Gastroesophageal sphincter (tissue), 3 donors: Measurements from ENCODE around the gene KLK6.
"Not testable (repeated sequence)": the region's sequence is repeated elsewhere in the genome, so short reads cannot be mapped to it uniquely, and the experiment has no call there.

ENCODE experiments used
- CTCF ChIP-seq, 4 experiments: fragments of 200-600 bp in 2 of 4; fragments of 450-650 bp in 2 of 4; sonication (generic) in 1 of 4; IDR thresholded peaks; one replicate each; pipeline ENCODE4 v1.5.1; 2017 to 2019; ENCODE audit warnings: antibody characterized with exemption in 4 of 4, mild to moderate bottlenecking in 2 of 4, moderate library complexity in 2 of 4
- EP300 ChIP-seq: sonication (generic); formaldehyde crosslinking; IDR thresholded peaks from one replicate; pipeline ENCODE4 v1.6.1; 2017; ENCODE audit warnings: antibody characterized with exemption, mild to moderate bottlenecking
- POLR2A ChIP-seq, 2 donors: fragments of 450-650 bp; IDR thresholded peaks; one replicate each; pipeline ENCODE4 v1.6.1; 2017; ENCODE audit warnings: antibody characterized with exemption in 2 of 2, mild to moderate bottlenecking in 2 of 2, moderate library complexity in 1 of 2
- POLR2AphosphoS5 ChIP-seq: sonication (generic); formaldehyde crosslinking; IDR thresholded peaks from one replicate; pipeline ENCODE4 v1.6.1; 2017; ENCODE audit warnings: antibody characterized with exemption

- not testable (repeated sequence) for TF ChIP-seq POLR2AphosphoS5; POLR2A (IDR thresholded peaks at IDR 0.05); EP300; CTCF (IDR thresholded peaks at IDR 0.05)
Observed at GRCh38 chr19:50969810-50970209, 419 bp upstream of the KLK6 start.
